Ovary (tissue), 9 donors: ENCODE results near the gene IFIT3. TPM values are rescaled to one million over a fixed set of nuclear protein-coding genes. Genes with fewer than 3 reads are reported as not detected.

Experiments used
- DNase-seq, 5 donors: peaks; one replicate each; pipeline ENCODE4 v3.0.0-alpha.2; 2019 to 2020
- H3K27ac ChIP-seq, 2 donors: fragments of 200-600 bp; one replicate each; pipeline versions ENCODE4 v1.5.1 to v1.8.0; 2019 to 2022
- H3K27me3 ChIP-seq: fragments of 200-600 bp; one replicate; pipeline ENCODE4 v1.8.0; 2022
- H3K36me3 ChIP-seq: fragments of 200-600 bp; sonication (generic); one replicate; pipeline ENCODE4 v1.5.1; 2019
- H3K4me1 ChIP-seq: one replicate; pipeline ENCODE4 v1.8.1; 2013; ENCODE audit warnings: mild to moderate bottlenecking, moderate library complexity; ENCODE audit not compliant: insufficient read depth
- H3K4me3 ChIP-seq: fragments of 200-600 bp; sonication (generic); one replicate; pipeline ENCODE4 v1.5.1; 2017
- H3K9me3 ChIP-seq, 2 donors: fragments of 200-600 bp in 1 of 2; sonication (generic) in 1 of 2; one replicate each; pipeline versions ENCODE4 v1.5.1 to v1.8.1; 2013 to 2019; ENCODE audit warnings: mild to moderate bottlenecking in 1 of 2, moderate library complexity in 1 of 2
- EP300 ChIP-seq: sonication (generic); formaldehyde crosslinking; IDR thresholded peaks from one replicate; pipeline ENCODE4 v1.6.1; 2017; ENCODE audit warnings: antibody characterized with exemption
- POLR2A ChIP-seq: fragments of 450-650 bp; IDR thresholded peaks from one replicate; pipeline ENCODE4 v1.6.1; 2017; ENCODE audit warnings: antibody characterized with exemption, mild to moderate bottlenecking, moderate library complexity
- WGBS, 3 donors: extraction: QIAGEN DNeasy Blood & Tissue Kit in 1 of 3; methylation state at CpG; one replicate each; pipeline versions ENCODE4 v1.1.5 to v1.1.7; 2013 to 2017; 5-methylcytosine and 5-hydroxymethylcytosine counted together
- intact Hi-C, 4 donors: fragments of 100-400 bp; cut with DNase I; formaldehyde crosslinking; loops; one replicate each; pipeline versions ENCODE4 v1.11.0 to v1.15.1; 2022 to 2023
- polyA plus RNA-seq, 2 donors: library from polyadenylated mRNA; stranded (reverse); fragments of 200-250 nt in 1 of 2; fragments of 350-450 nt in 1 of 2; fragmentation: Illumina TruSeq in 1 of 2; extraction: RNeasy Lipid Tissue Mini Kit (QIAGEN cat#74804) in 1 of 2; gene quantifications; one replicate each; pipeline ENCODE4 v1.2.3, GENCODE V29; 2013 to 2014
- total RNA-seq, 7 donors: library from RNA; depleted of rRNA in 2 of 7; stranded (reverse); fragments of >200 nt in 2 of 7; fragmentation: NEBNext Ultra II Directional in 3 of 7; extraction: Animal tissue kit (Norgen Biotek cat#: 25700) in 3 of 7; gene quantifications; one replicate each; pipeline versions ENCODE4 v1.1.0 to v1.2.4, GENCODE V29; 2016 to 2023
- TF ChIP-seq, protein P1 (sequence below), 3 donors: fragments of 450-650 bp in 2 of 3; fragments of 200-600 bp in 1 of 3; IDR thresholded peaks; one replicate each; pipeline versions ENCODE4 v1.5.1 to v1.8.0; 2016 to 2022; ENCODE audit warnings: antibody characterized with exemption in 3 of 3, mild to moderate bottlenecking in 1 of 3
- donor health status: DM: no; HTN: no; CAD: no; lungs with moderate emphysema.
- donor health status: DM: no; HTN: no; CAD: no.
- donor health status: Bipolar disorder and iron deficiency.
- donor health status: DM: yes; HTN: yes; CAD: no.
- donor health status: DM: no; HTN: no; CAD: no.
- donor health status: DM: yes; HTN: yes; CAD: no.

IFIT3 gene
- total and polyA plus RNA-seq, 9 donors: 5.7 to 31.5 (median 12.2) TPM

- no peak for DNase-seq
- Histone ChIP-seq H3K4me3 (no peak overlapping the region), H3K36me3 (no peaks in the 10 kb centered on the region), H3K27me3 (no peaks in the 10 kb centered on the region), H3K9me3 (no peaks in the 10 kb centered on the region), H3K27ac (no peak overlapping the region), H3K4me1 (peaks cover 2% of the 10 kb centered on the region)
- TF ChIP-seq, protein P1, sequence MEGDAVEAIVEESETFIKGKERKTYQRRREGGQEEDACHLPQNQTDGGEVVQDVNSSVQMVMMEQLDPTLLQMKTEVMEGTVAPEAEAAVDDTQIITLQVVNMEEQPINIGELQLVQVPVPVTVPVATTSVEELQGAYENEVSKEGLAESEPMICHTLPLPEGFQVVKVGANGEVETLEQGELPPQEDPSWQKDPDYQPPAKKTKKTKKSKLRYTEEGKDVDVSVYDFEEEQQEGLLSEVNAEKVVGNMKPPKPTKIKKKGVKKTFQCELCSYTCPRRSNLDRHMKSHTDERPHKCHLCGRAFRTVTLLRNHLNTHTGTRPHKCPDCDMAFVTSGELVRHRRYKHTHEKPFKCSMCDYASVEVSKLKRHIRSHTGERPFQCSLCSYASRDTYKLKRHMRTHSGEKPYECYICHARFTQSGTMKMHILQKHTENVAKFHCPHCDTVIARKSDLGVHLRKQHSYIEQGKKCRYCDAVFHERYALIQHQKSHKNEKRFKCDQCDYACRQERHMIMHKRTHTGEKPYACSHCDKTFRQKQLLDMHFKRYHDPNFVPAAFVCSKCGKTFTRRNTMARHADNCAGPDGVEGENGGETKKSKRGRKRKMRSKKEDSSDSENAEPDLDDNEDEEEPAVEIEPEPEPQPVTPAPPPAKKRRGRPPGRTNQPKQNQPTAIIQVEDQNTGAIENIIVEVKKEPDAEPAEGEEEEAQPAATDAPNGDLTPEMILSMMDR (IDR thresholded peaks at IDR 0.05): no peak
- TF ChIP-seq EP300 (no peak), POLR2A (no peak)
- intact Hi-C loops: loop anchor here in 1 of 4 donors (5.0 kb wide), 1 partner anchor 592 kb away; no protein-coding TSS in a partner anchor
- WGBS, 3 donors: 81 to 87% (median 85%) methylated on average over 3 of the region's 3 CpGs
These were observed 33.0 kb upstream of the IFIT3 start for GRCh38 chr10:89294721-89295239.

DNA sequence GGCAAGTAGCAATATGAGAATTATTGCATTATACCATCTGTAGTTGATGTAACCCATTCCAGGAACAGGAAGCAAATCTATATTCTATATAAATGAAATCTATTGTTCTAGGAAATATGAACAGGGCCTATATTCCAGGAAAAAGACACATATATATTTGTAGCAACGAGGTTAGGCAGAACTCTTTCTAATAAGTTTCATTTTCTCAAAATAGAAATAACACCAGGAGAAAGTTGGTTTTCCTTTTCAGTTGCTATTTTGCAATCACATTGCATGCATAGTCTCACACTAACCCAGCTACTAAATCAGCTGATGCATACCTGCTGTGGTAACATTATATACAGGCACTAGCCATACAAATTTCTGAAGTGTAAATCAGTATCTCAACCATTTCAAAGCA lies 32.2 kb upstream of the IFIT3 start:
- Histone ChIP-seq H3K27me3 (no peaks in the 10 kb centered on the region), H3K36me3 (no peaks in the 10 kb centered on the region), H3K4me1 (peaks cover 2% of the 10 kb centered on the region), H3K9me3 (no peaks in the 10 kb centered on the region), H3K27ac (peak overlapping the region in 1 of 2 donors; percentile 22), H3K4me3 (no peak overlapping the region)
- TF ChIP-seq POLR2A (no peak), EP300 (no peak)
- TF ChIP-seq, protein P1 (IDR thresholded peaks at IDR 0.05): no peak
- intact Hi-C loops: loop anchor here in 1 of 4 donors (5.0 kb wide), 1 partner anchor 593 kb away; no protein-coding TSS in a partner anchor
- no peak for DNase-seq
- WGBS, 3 donors: 31 to 58% (median 33%) methylated on average over 1 of the region's 1 CpG

DNA sequence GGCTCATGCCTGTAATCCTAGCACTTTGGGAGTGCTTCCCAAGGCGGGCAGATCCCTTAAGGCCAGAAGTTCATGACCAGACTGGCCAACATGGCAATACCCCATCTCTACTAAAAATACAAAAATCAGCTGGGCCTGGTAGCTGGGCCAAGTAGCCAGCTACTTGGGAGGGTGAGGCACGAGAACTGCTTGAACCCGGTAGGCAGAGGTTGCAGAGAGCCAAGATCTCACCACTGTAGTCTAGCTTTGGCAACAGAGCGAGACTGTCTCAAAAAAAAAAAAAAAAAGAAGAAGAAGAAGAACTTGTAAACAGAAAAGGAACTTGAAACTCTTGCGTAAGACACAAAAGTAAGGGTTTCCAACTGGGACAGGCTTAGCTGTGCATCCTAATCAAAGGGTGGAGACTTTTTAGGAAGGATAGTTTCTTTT lies 31.6 kb upstream of the IFIT3 start:
- Histone ChIP-seq H3K27ac (peak overlapping the region in 1 of 2 donors; percentile 22), H3K27me3 (no peaks in the 10 kb centered on the region), H3K4me3 (no peak overlapping the region), H3K4me1 (peaks cover 6% of the 10 kb centered on the region), H3K9me3 (no peaks in the 10 kb centered on the region), H3K36me3 (no peaks in the 10 kb centered on the region)
- WGBS, 3 donors: 33 to 65% (median 47%) methylated on average over 5 of the region's 5 CpGs
- no peak for DNase-seq
- intact Hi-C loops: loop anchor here in 1 of 4 donors (5.0 kb wide), 1 partner anchor 594 kb away; no protein-coding TSS in a partner anchor
- TF ChIP-seq EP300 (no peak), POLR2A (no peak)
- TF ChIP-seq, protein P1 (IDR thresholded peaks at IDR 0.05): no peak

DNA sequence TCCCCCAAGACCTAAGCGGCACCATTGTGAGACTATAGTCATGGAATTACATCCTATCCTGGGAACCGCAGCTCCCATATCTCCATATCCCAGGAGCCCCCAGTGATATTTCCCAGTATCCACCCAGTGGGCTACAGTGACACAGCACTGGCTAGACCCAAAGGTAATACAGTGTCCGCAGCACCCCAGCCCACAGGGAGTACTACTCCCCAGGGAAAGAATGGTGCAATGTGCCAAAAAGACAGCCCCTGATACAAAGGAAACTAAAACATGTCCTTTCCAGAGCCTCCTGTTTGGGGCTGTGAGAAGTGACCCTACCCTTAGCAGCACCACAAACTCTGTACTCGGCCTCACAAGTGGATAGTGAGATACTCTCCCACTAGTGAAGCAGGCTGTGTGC lies 30.4 kb upstream of the IFIT3 start:
- intact Hi-C loops: loop anchor here in 1 of 4 donors (5.0 kb wide), 1 partner anchor 595 kb away; no protein-coding TSS in a partner anchor
- no peaks in the 10 kb centered on the region for H3K9me3 ChIP-seq
- H3K4me1 ChIP-seq: peaks cover 7% of the 10 kb centered on the region
- no peaks in the 10 kb centered on the region for H3K27me3 ChIP-seq
- H3K27ac ChIP-seq: no peak overlapping the region
- H3K36me3 ChIP-seq: no peaks in the 10 kb centered on the region
- H3K4me3 ChIP-seq: no peak overlapping the region
- TF ChIP-seq POLR2A: no peak
- TF ChIP-seq, protein P1 (IDR thresholded peaks at IDR 0.05): no peak
- 89 to 98% (median 95%) methylated on average over 4 of the region's 4 CpGs for WGBS, 3 donors
- DNase-seq: no peak
